ENCODE results near the gene TCIRG1. TPM values are rescaled to one million over a fixed set of nuclear protein-coding genes. Genes with fewer than 3 reads are reported as not detected.

TCIRG1 gene
- total RNA-seq, 6 experiments from 2014 or later, result 39.4 to 97.1 (median 69.3) TPM

- ATAC-seq (peak; percentile 15 to 49 (median 38)), DNase-seq (peak; percentile 74 to 92 (median 87))
- H3K9me3 ChIP-seq, result no peaks in the 10 kb centered on the region
- WGBS (ENCODE audit: insufficient coverage, low coverage, low lambda C conversion rate, missing lambda C conversion rate), result no CpG with 5 or more reads among the region's 12 CpGs
- H3K4me1 ChIP-seq, result peaks cover 0 to 62% (median 28%) of the 10 kb centered on the region in 4 donors
- peak overlapping the region; percentile 33 to 67 (median 59) for H3K27ac ChIP-seq
- intact Hi-C loops (cut with DNase I), result no loop called here
- peaks cover 0 to 8% (median 3%) of the 10 kb centered on the region in 4 donors for H3K36me3 ChIP-seq
- no peaks in the 10 kb centered on the region for H3K27me3 ChIP-seq
- no peak for TF ChIP-seq POLR2A (IDR thresholded peaks at IDR 0.05)
- TF ChIP-seq CTCF (IDR thresholded peaks at IDR 0.05), result no peak
- H3K4me3 ChIP-seq, result peak overlapping the region in 1 of 3 donors; percentile 11
These were observed 5.1 kb upstream of the TCIRG1 start for GRCh38 chr11:68033708-68034045.

GRCh38 chr11:68035266-68035876, 3.5 kb upstream of the TCIRG1 start:
- Histone ChIP-seq H3K36me3 (peaks cover 0 to 8% (median 3%) of the 10 kb centered on the region in 4 donors), H3K4me3 (no peak overlapping the region), H3K27me3 (no peaks in the 10 kb centered on the region), H3K27ac (peak overlapping the region in 1 of 3 donors; percentile 94), H3K4me1 (peaks cover 0 to 65% (median 28%) of the 10 kb centered on the region in 4 donors), H3K9me3 (no peaks in the 10 kb centered on the region)
- WGBS (ENCODE audit: insufficient coverage, low coverage, low lambda C conversion rate, missing lambda C conversion rate), result 82% methylated on average over 9 of the region's 13 CpGs
- DNase-seq, result no peak
- intact Hi-C loops (cut with DNase I), result no loop called here
- TF ChIP-seq CTCF (IDR thresholded peaks at IDR 0.05) (no peak), POLR2A (IDR thresholded peaks at IDR 0.05) (no peak)
- ATAC-seq, result no peak

GRCh38 chr11:68036141-68036716, 2.6 kb upstream of the TCIRG1 start:
- TF ChIP-seq CTCF (IDR thresholded peaks at IDR 0.05) (no peak), POLR2A (IDR thresholded peaks at IDR 0.05) (no peak)
- H3K27me3 ChIP-seq, result no peaks in the 10 kb centered on the region
- no CpG with 5 or more reads among the region's 27 CpGs for WGBS (ENCODE audit: insufficient coverage, low coverage, low lambda C conversion rate, missing lambda C conversion rate)
- ATAC-seq (no peak), DNase-seq (peak in 2 of 3 donors; percentile 53 to 68)
- H3K4me1 ChIP-seq, result peaks cover 0 to 63% (median 27%) of the 10 kb centered on the region in 4 donors
- no peak overlapping the region for H3K4me3 ChIP-seq
- intact Hi-C loops (cut with DNase I), result no loop called here
- H3K36me3 ChIP-seq, result peaks cover 0 to 8% (median 3%) of the 10 kb centered on the region in 4 donors
- no peaks in the 10 kb centered on the region for H3K9me3 ChIP-seq
- peak overlapping the region; percentile 81 to 97 (median 94) for H3K27ac ChIP-seq

- DNase-seq (peak; percentile 73 to 87 (median 85)), ATAC-seq (peak in 3 of 4 donors; percentile 20 to 40 (median 30))
- peaks cover 0 to 58% (median 25%) of the 10 kb centered on the region in 4 donors for H3K4me1 ChIP-seq
- no peaks in the 10 kb centered on the region for H3K9me3 ChIP-seq
- H3K27ac ChIP-seq, result peak overlapping the region; percentile 81 to 97 (median 94)
- TF ChIP-seq POLR2A (IDR thresholded peaks at IDR 0.05) (no peak), CTCF (IDR thresholded peaks at IDR 0.05) (no peak)
- peaks cover 0 to 8% (median 3%) of the 10 kb centered on the region in 4 donors for H3K36me3 ChIP-seq
- H3K4me3 ChIP-seq, result no peak overlapping the region
- H3K27me3 ChIP-seq, result no peaks in the 10 kb centered on the region
- intact Hi-C loops (cut with DNase I), result no loop called here
- 13% methylated on average over 3 of the region's 14 CpGs for WGBS (ENCODE audit: insufficient coverage, low coverage, low lambda C conversion rate, missing lambda C conversion rate)
These were observed 2.0 kb upstream of the TCIRG1 start for GRCh38 chr11:68036717-68037239.
